H9 (cell line): ENCODE results near the gene PPM1G. TPM values are rescaled to one million over a fixed set of nuclear protein-coding genes. Genes with fewer than 3 reads are reported as not detected.

Experiments used
- DNase-seq: peaks from one replicate; pipeline ENCODE4 v3.0.0-alpha.2; 2017
- H2AFZ ChIP-seq: one replicate; pipeline ENCODE4 v1.6.1; 2013; ENCODE audit warnings: mild to moderate bottlenecking, low read length, control low read depth, moderate library complexity
- H2AK5ac ChIP-seq: 2 replicates; pipeline ENCODE4 v1.6.1; 2013; ENCODE audit warnings: low read length, control low read depth, mixed read lengths; ENCODE audit not compliant: insufficient read length
- H2BK120ac ChIP-seq: one replicate; pipeline ENCODE4 v1.6.1; 2013; ENCODE audit warnings: low read depth, mild to moderate bottlenecking, low read length, control low read depth, inconsistent platforms; ENCODE audit not compliant: poor library complexity, severe bottlenecking
- H2BK12ac ChIP-seq: 2 replicates; pipeline ENCODE4 v1.6.1; 2013; ENCODE audit warnings: low read length, control low read depth, mixed read lengths, low read depth; ENCODE audit not compliant: insufficient read length
- H2BK15ac ChIP-seq: 2 replicates; pipeline ENCODE4 v1.6.1; 2013; ENCODE audit warnings: low read depth, low read length, control low read depth
- H2BK20ac ChIP-seq: one replicate; pipeline ENCODE4 v1.6.1; 2013; ENCODE audit warnings: low read depth, mild to moderate bottlenecking, low read length, control low read depth, inconsistent platforms; ENCODE audit not compliant: poor library complexity, severe bottlenecking
- H2BK5ac ChIP-seq: 2 replicates; pipeline ENCODE4 v1.6.1; 2013; ENCODE audit warnings: low read length, control low read depth, mixed read lengths; ENCODE audit not compliant: insufficient read length
- H3K14ac ChIP-seq: 2 replicates; pipeline ENCODE4 v1.6.1; 2013; ENCODE audit warnings: low read length, control low read depth; ENCODE audit not compliant: insufficient read depth
- H3K18ac ChIP-seq: 2 replicates; pipeline ENCODE4 v1.6.1; 2013; ENCODE audit warnings: low read depth, mild to moderate bottlenecking, mixed read lengths, low read length, control low read depth; ENCODE audit not compliant: insufficient read length
- H3K23ac ChIP-seq: 2 replicates; pipeline ENCODE4 v1.6.1; 2013; ENCODE audit warnings: low read length, control low read depth, mixed read lengths, low read depth; ENCODE audit not compliant: insufficient read length
- H3K23me2 ChIP-seq: 2 replicates; pipeline ENCODE4 v1.6.1; 2013; ENCODE audit warnings: low read depth, mild to moderate bottlenecking, mixed read lengths, low read length, control low read depth; ENCODE audit not compliant: insufficient read length, poor library complexity, severe bottlenecking
- H3K27ac ChIP-seq: 2 replicates; pipeline ENCODE4 v1.5.1; 2013; ENCODE audit warnings: low read length, control low read depth, mixed read lengths, low read depth; ENCODE audit not compliant: insufficient read length
- H3K27me3 ChIP-seq: 2 replicates; pipeline ENCODE4 v1.6.1; 2013; ENCODE audit warnings: low read length, control low read depth, inconsistent platforms; ENCODE audit not compliant: insufficient read depth
- H3K4ac ChIP-seq: 2 replicates; pipeline ENCODE4 v1.6.1; 2013; ENCODE audit warnings: low read depth, mild to moderate bottlenecking, control low read depth, inconsistent platforms, low read length, moderate library complexity
- H3K4me1 ChIP-seq: 2 replicates; pipeline ENCODE4 v1.6.1; 2013; ENCODE audit warnings: low read length, control low read depth, inconsistent platforms; ENCODE audit not compliant: insufficient read depth
- H3K4me2 ChIP-seq: 2 replicates; pipeline ENCODE4 v1.6.1; 2013; ENCODE audit warnings: low read length, control low read depth, mixed read lengths; ENCODE audit not compliant: insufficient read length, insufficient read depth
- H3K56ac ChIP-seq: 2 replicates; pipeline ENCODE4 v1.6.1; 2013; ENCODE audit warnings: low read depth, mild to moderate bottlenecking, mixed read lengths, low read length, control low read depth; ENCODE audit not compliant: insufficient read length
- H3K79me1 ChIP-seq: 2 replicates; pipeline ENCODE4 v1.6.1; 2013; ENCODE audit warnings: low read depth, mild to moderate bottlenecking, moderate library complexity, low read length, control low read depth, inconsistent platforms; ENCODE audit not compliant: insufficient read depth, poor library complexity, severe bottlenecking
- H3K79me2 ChIP-seq: 2 replicates; pipeline ENCODE4 v1.6.1; 2013; ENCODE audit warnings: low read length, control low read depth, inconsistent platforms; ENCODE audit not compliant: insufficient read depth
- H3K9ac ChIP-seq: 2 replicates; pipeline ENCODE4 v1.6.1; 2013; ENCODE audit warnings: low read length, control low read depth, mixed read lengths; ENCODE audit not compliant: insufficient read length; ENCODE audit errors: extremely low read depth
- H3K9me3 ChIP-seq: one replicate; pipeline ENCODE4 v1.6.1; 2013; ENCODE audit warnings: low read depth, low read length, inconsistent platforms; ENCODE audit not compliant: control insufficient read depth
- H3T11ph ChIP-seq: one replicate; pipeline ENCODE4 v1.6.1; 2013; ENCODE audit warnings: mild to moderate bottlenecking, low read length, control low read depth, inconsistent platforms
- H4K20me1 ChIP-seq: one replicate; pipeline ENCODE4 v1.6.1; 2013; ENCODE audit not compliant: control insufficient read depth, insufficient read length, insufficient read depth
- H4K5ac ChIP-seq: 2 replicates; pipeline ENCODE4 v1.6.1; 2013; ENCODE audit warnings: low read depth, mild to moderate bottlenecking, mixed read lengths, low read length, control low read depth; ENCODE audit not compliant: insufficient read length
- H4K8ac ChIP-seq: replicated peaks from 2 replicates; pipeline ENCODE4 v1.6.1; 2013; ENCODE audit warnings: low read length, control low read depth, mixed read lengths, low read depth; ENCODE audit not compliant: insufficient read length
- H4K91ac ChIP-seq: 2 replicates; pipeline ENCODE4 v1.6.1; 2013; ENCODE audit warnings: low read depth, mild to moderate bottlenecking, moderate library complexity, mixed read lengths, low read length, control low read depth; ENCODE audit not compliant: insufficient read length
- H3K27ac Mint-ChIP-seq, 3 experiments: 2 replicates in 2 of 3; 3 replicates in 1 of 3; pipeline ENCODE4 v1.8.0; 2020 to 2021; ENCODE audit warnings: mixed read lengths in 3 of 3, mild to moderate bottlenecking in 1 of 3, moderate library complexity in 1 of 3
- H3K27me3 Mint-ChIP-seq: 2 replicates; pipeline ENCODE4 v1.8.0; 2021; ENCODE audit warnings: low read depth, mild to moderate bottlenecking, moderate library complexity, mixed read lengths
- H3K36me3 Mint-ChIP-seq, 3 experiments: 2 replicates in 2 of 3; 3 replicates in 1 of 3; pipeline ENCODE4 v1.8.0; 2020 to 2021; ENCODE audit warnings: low read depth in 3 of 3, mixed read lengths in 3 of 3; ENCODE audit not compliant: insufficient read depth in 1 of 3
- H3K4me1 Mint-ChIP-seq, 2 experiments: 2 replicates each; pipeline ENCODE4 v1.8.0; 2020; ENCODE audit warnings: mixed read lengths in 2 of 2
- H3K4me3 Mint-ChIP-seq, 2 experiments: 2 replicates in 1 of 2; 3 replicates in 1 of 2; pipeline ENCODE4 v1.8.0; 2020 to 2021; ENCODE audit warnings: mild to moderate bottlenecking in 2 of 2, mixed read lengths in 2 of 2, moderate library complexity in 1 of 2
- H3K9me3 Mint-ChIP-seq, 2 experiments: 2 replicates in 1 of 2; 3 replicates in 1 of 2; pipeline ENCODE4 v1.8.0; 2020; ENCODE audit warnings: mild to moderate bottlenecking in 2 of 2, mixed read lengths in 2 of 2, moderate library complexity in 1 of 2
- WGBS: extraction: QIAGEN DNeasy Blood & Tissue Kit; methylation state at CpG from one replicate; pipeline ENCODE4 v1.1.7; 2013; ENCODE audit warnings: missing lambda C conversion rate, low lambda C conversion rate, mixed read lengths; ENCODE audit not compliant: insufficient read length; ENCODE audit errors: extremely low coverage; 5-methylcytosine and 5-hydroxymethylcytosine counted together
- total RNA-seq: library from RNA; stranded (reverse); gene quantifications from 2 replicates; pipeline ENCODE4 v1.2.1, GENCODE V29; 2021
- TF ChIP-seq, protein P1 (sequence below): fragments of 200-600 bp; sonication (generic); conservative IDR thresholded peaks from 3 replicates; pipeline ENCODE4 v1.8.0; 2021; ENCODE audit warnings: antibody characterized with exemption, mild to moderate bottlenecking

Gene PPM1G
- total RNA-seq, 1 experiment from 2014 or later: 146 TPM

DNA sequence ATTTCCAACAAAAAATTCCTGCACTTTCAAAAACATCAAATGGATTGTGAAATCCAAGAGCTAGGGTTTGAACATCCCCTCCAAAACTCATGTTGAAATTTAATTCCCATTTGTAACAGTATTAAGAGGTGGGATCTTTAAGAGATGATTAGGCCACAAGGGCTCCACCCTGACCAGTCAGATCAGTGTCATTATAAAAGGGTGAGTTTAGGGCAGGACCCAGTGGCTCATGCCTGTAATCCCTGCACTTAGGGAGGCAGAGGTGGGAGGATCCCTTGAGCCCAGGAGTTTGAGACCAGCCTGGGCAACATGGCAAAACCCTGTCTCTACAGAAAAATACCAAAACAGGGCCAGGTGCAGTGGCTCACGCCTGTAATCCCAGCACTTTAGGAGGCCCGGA is 61.8 kb downstream of the PPM1G start:
- Histone ChIP-seq H3K4me1 (no peaks in the 10 kb centered on the region), H3K27me3 (no peaks in the 10 kb centered on the region), H3K27ac (no peak overlapping the region), H4K91ac (no peak overlapping the region), H3K14ac (no peak overlapping the region), H3K9ac (no peak overlapping the region), H3K23ac (no peak overlapping the region), H4K8ac (no peak overlapping the region), H3K23me2 (no peaks in the 10 kb centered on the region), H3K9me3 (no peaks in the 10 kb centered on the region), H3K4me2 (no peak overlapping the region), H2BK5ac (no peak overlapping the region), H2BK15ac (no peak overlapping the region), H3T11ph (no peak overlapping the region), H2BK20ac (no peak overlapping the region), H3K18ac (no peak overlapping the region), H3K79me1 (peaks cover 5% of the 10 kb centered on the region), H3K56ac (no peak overlapping the region), H2AFZ (no peak overlapping the region), H2BK12ac (no peak overlapping the region), H3K79me2 (peaks cover 39% of the 10 kb centered on the region; the same call in 1 of the 2 replicates), H4K20me1 (peaks cover 4% of the 10 kb centered on the region), H3K4ac (no peak overlapping the region), H4K5ac (no peak overlapping the region), H2BK120ac (no peak overlapping the region), H2AK5ac (no peak overlapping the region)
- 0 out of 7 replicates have a peak overlapping the region, but pooled peaks of 1 of the 3 experiments have one; percentile 32 for H3K27ac Mint-ChIP-seq
- TF ChIP-seq, protein P1, sequence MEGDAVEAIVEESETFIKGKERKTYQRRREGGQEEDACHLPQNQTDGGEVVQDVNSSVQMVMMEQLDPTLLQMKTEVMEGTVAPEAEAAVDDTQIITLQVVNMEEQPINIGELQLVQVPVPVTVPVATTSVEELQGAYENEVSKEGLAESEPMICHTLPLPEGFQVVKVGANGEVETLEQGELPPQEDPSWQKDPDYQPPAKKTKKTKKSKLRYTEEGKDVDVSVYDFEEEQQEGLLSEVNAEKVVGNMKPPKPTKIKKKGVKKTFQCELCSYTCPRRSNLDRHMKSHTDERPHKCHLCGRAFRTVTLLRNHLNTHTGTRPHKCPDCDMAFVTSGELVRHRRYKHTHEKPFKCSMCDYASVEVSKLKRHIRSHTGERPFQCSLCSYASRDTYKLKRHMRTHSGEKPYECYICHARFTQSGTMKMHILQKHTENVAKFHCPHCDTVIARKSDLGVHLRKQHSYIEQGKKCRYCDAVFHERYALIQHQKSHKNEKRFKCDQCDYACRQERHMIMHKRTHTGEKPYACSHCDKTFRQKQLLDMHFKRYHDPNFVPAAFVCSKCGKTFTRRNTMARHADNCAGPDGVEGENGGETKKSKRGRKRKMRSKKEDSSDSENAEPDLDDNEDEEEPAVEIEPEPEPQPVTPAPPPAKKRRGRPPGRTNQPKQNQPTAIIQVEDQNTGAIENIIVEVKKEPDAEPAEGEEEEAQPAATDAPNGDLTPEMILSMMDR: no peak
- H3K4me1 Mint-ChIP-seq: peaks cover 0 to 8% of the 10 kb centered on the region in 2 experiments; a peak in 3 of 4 replicates
- no peak overlapping the region for H3K4me3 Mint-ChIP-seq
- no CpG with 5 or more reads among the region's 2 CpGs for WGBS
- DNase-seq: no peak
- no peaks in the 10 kb centered on the region for H3K9me3 Mint-ChIP-seq
- H3K36me3 Mint-ChIP-seq: peaks cover 12 to 41% (median 22%) of the 10 kb centered on the region in 3 experiments; a peak in 6 of 7 replicates
- no peaks in the 10 kb centered on the region for H3K27me3 Mint-ChIP-seq
